HG03097 (cell line): ENCODE measurements around the gene AIG1.

Source experiments
- ATAC-seq: cut with Tn5 transposase; IDR thresholded peaks from one replicate; pipeline ENCODE4 v1.9.1; 2021; ENCODE audit not compliant: unreplicated experiment, low FRiP score

Gene AIG1

GRCh38 chr6:143348531-143348930, 287.8 kb downstream of the AIG1 start:
- ATAC-seq = no peak

- ATAC-seq = no peak
Measured at GRCh38 chr6:143349530-143349929, 288.8 kb downstream of the AIG1 start.

- ATAC-seq = no peak
Measured at GRCh38 chr6:143356101-143356880, 295.6 kb downstream of the AIG1 start.

- no peak for ATAC-seq
Measured at GRCh38 chr6:143357152-143357551, 296.5 kb downstream of the AIG1 start.

GRCh38 chr6:143357561-143358255, 297.0 kb downstream of the AIG1 start:
- no peak for ATAC-seq

GRCh38 chr6:143361536-143362191, 301.0 kb downstream of the AIG1 start:
- ATAC-seq = no peak

- no peak for ATAC-seq
Measured at GRCh38 chr6:143362192-143362558, 301.5 kb downstream of the AIG1 start.

- ATAC-seq = no peak
Measured at GRCh38 chr6:143363299-143363698, 302.6 kb downstream of the AIG1 start.

- ATAC-seq = peak; percentile 95
Measured at GRCh38 chr6:143368426-143368825, 307.7 kb downstream of the AIG1 start.

- no peak for ATAC-seq
Measured at GRCh38 chr6:143369971-143370370, 309.3 kb downstream of the AIG1 start.

GRCh38 chr6:143370812-143371370, 310.2 kb downstream of the AIG1 start:
- ATAC-seq = no peak

GRCh38 chr6:143372199-143372882, 311.7 kb downstream of the AIG1 start:
- ATAC-seq = no peak

- ATAC-seq = no peak
Measured at GRCh38 chr6:143374014-143374413, 313.3 kb downstream of the AIG1 start.

GRCh38 chr6:143375022-143375585, 314.4 kb downstream of the AIG1 start:
- no peak for ATAC-seq

GRCh38 chr6:143376375-143376774, 315.7 kb downstream of the AIG1 start:
- no peak for ATAC-seq

- no peak for ATAC-seq
Measured at GRCh38 chr6:143376861-143377260, 316.2 kb downstream of the AIG1 start.

- no peak for ATAC-seq
Measured at GRCh38 chr6:143385636-143386035, 324.9 kb downstream of the AIG1 start.

- ATAC-seq = no peak
Measured at GRCh38 chr6:143390278-143390677, 329.6 kb downstream of the AIG1 start.
